GM19193 (cell line): ENCODE results near the gene CCM2.

ENCODE experiments used
- POLR2A ChIP-seq: IDR thresholded peaks from 4 replicates; pipeline ENCODE4 v1.6.1; 2011; ENCODE audit not compliant: insufficient read depth, insufficient read length; ENCODE audit errors: extremely low read depth

CCM2 gene

DNA sequence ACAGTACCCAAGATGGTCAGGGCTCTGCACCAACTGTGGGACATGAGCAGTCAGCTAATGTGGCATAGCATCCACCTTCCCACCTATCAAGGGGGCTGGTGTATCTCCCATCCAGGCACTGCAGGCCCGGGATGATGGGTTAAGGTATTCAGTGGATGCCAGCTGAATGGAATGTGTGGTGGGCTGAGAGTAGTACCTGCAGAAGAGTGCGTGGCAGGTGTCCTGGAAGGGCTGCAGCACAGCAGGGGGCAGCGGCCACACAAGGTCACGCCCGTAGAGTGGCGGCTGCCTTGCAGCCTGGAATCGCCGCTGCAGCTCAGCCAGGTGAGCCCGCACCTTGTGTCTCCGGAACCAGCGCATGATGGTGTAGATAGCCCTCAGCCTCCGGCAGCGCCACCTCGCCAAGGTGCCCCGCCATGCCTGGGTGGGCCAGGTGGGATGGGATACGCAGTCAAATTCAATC is 34.5 kb upstream of the CCM2 start:
- TF ChIP-seq POLR2A, result no peak

- peak; percentile 30 for TF ChIP-seq POLR2A
These were observed 33.9 kb upstream of the CCM2 start for GRCh38 chr7:44965937-44966730.

GRCh38 chr7:44966731-44967538 is 33.1 kb upstream of the CCM2 start:
- no peak for TF ChIP-seq POLR2A

DNA sequence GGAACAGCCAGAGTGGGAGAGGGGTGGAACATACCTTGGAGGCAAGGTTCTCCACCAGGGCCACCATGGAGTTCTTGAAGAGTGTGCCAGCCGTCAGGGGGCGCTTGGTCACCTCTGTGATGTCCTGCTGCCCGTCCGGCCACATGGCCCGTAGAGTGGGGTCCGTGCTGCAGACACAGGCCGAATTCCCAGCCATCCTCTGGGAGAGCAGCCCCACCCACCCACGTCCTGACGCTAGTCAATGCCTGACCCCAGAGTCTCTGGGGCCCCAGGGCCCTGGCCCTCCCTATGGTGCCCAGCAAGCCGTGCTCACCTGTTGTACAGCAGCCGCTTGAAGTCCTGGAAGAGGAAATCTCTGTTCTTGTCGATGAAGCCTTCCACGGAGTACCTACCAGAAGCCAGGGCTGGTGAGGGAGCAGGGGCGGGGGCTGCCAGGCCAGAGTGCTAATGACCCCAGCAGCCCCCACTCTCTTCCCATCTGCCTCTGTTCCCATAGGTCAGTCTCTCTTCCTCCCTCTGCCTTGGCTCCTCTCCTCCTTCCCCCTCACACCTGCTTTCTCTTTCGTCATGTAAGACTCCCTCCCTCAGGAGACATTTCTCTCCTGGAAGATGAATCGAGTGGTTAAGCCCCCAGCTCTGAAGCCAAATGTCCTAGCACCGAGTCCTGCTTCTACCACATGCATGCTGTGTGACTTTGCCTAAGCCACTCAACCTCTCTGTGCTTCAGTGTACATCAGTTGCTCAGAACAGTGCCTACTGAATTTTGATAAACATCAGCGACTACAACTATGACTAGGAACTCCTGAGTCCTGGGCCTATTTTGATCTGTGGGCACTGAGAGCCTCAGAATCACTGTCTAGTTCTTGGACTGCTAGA is 32.2 kb upstream of the CCM2 start:
- TF ChIP-seq POLR2A, result peak; percentile 39

DNA sequence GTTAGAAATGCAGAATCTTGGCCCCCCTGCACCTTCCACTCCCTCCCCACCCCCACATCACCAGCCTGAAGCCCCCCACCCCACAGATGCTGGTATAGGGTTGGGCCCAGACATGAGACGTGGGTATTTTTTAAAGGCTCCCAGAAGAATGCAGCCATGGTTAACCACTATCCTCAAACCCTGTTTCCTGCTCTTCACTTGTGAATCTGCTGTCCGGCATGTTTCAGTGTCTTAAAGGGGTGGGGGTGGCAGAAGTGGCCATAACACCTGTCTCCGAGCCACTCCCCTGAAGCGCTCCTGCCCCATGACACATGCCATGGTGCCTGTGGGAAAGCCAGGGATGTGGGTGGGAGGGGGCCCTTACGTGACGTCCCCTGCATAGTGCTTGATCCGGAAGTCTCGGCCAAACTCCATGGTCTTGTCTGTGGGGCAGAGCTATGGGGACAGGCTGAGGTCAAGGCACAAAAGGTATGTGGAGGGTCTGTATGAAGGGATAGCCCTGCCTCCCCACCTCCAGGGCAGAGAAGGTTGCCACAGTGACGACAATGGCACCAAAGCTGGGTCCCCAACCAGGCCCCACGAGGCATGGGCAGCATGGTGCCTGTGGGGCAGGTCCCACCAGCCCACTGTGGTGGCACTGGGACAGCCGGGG is 30.8 kb upstream of the CCM2 start:
- TF ChIP-seq POLR2A, result no peak

- TF ChIP-seq POLR2A, result no peak
These were observed 30.1 kb upstream of the CCM2 start for GRCh38 chr7:44969701-44970522.

DNA sequence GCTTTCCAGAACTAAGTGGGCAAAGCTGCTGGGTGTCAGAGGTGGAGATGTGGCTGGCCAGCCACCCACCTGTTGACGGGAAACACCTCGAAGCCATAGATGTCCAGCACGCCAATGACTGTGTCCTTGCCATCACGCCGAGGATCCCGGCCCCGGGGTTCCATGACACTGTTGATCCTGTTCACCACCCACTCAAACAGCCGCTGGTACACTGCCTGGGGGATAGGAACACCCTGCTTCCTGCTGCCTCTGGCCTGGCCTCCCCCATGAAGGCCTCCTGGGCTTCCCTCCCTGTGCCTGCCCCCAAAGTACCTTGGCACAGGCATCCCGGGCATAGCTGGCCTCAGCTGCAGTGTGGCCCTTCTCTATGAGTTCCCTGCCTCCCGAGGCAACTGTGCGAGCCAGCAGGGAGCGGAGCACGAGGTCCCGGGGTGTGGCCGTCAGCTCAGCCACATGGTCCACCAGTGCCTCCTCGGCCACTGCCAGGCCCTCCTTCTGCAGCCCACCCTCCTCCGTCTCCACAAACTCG is 29.4 kb upstream of the CCM2 start:
- TF ChIP-seq POLR2A, result no peak

DNA sequence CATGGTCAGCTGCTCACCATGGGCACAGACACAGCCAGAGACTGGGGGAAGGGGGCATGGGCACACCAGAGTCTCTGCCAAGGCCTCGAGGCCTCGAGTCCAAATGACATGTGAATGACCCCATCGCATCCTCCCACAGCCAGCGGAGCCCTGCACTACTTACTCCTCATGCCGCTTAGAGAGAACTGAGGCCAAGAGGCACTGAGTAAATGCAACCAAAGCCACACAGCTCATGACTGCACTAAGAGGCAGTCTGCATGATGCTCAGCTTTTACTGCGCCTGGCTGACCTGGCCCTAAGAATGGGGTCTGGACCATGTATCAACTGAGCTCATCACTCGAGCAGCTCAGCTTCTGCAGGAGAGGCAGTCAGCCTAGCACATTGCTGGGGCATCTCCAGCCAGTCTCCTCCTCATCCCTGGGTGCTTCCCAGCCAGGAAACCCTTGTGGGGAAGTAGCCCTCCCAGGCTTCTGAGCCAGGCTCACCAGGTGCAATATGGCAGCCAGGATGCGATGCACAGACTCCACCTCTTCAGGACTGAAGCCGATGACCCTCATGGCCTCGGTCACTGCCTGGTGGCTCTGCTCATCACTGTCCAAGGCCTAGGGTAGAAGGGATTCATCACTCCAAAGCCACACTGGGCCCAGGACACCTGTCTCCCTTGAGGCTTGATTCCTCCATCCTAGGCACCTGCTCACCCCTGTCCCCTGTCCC is 28.7 kb upstream of the CCM2 start:
- no peak for TF ChIP-seq POLR2A

GRCh38 chr7:44971902-44972441 is 28.0 kb upstream of the CCM2 start:
- TF ChIP-seq POLR2A, result no peak

- TF ChIP-seq POLR2A, result no peak
These were observed 27.4 kb upstream of the CCM2 start for GRCh38 chr7:44972562-44972961.

DNA sequence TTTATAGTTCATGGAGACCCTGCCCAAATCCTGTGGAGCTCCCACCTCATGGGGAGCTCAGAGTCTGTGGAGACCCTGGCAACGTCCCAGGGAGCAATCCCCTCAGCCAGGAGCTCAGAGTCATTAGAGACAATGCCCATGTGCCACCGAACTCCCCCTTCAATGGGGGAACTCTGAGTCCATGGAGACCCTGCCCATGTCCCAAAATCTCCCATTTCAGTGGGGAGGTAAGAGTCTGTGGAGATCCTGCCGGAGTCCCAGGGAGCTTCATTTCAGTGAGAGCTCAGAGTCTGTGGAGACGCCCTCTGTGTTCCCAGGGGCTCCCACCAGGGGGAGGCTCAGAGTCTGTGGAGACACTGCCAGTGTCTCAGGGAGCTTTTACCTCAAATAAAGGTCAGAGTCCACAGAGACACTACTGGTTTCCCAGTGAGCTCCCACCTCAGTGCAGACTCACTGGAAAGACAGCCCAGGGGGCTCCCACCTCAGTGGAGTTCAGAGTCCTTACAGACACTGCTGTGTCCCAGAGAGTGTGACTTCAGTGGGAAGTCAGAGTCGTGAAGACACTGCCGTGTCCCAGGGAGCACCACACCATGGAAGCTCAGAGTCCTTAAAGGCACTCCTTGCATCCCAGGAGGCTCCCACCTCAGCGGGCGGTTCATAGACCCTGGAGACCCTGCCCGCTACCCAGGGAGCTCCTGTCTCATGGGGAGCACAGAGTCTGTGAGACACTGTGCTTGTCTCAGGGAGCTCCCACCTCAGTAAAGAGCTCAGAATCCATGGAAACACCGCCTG is 26.2 kb upstream of the CCM2 start:
- no peak for TF ChIP-seq POLR2A

DNA sequence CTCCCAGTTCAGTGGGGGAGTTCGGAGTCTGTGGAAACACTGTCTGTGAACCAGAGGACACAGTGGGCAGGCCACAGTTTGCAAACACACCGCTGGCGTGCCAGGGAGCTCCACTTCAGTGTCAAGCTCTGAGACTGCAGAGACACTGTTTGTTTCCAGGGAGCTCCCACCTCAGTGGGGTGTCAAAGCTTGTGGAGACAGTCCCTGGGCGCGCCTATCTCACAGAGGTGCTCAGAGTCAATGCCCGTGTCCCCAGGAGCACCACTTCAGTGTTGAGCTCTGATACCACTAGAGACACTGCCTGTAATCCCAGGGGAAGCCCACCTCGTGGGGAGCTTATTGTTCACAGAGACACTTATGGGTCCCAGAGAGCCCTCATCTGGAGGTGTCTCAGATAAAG is 25.5 kb upstream of the CCM2 start:
- TF ChIP-seq POLR2A, result no peak
